Measurements from ENCODE around the gene MATN1. TPM values are rescaled to one million over a fixed set of nuclear protein-coding genes. Genes with fewer than 3 reads are reported as not detected.
A peak's percentile ranks its signal among the peaks of the same experiment; 100 is the strongest.

MATN1 gene
- total and polyA plus RNA-seq, 5 donors from 2014 or later: 1.9 TPM; not detected in 4

- peaks cover 4% of the 10 kb centered on the region for H3K27me3 Mint-ChIP-seq
- no peak for ATAC-seq (ENCODE audit: low read depth in 2 of 2)
- peaks cover 99% of the 10 kb centered on the region for H3K4me1 ChIP-seq (ENCODE audit: control insufficient read depth, insufficient read depth, low read length, poor library complexity, severe bottlenecking)
Measured at GRCh38 chr1:30756206-30756544, 32.8 kb upstream of the MATN1 start.

DNA sequence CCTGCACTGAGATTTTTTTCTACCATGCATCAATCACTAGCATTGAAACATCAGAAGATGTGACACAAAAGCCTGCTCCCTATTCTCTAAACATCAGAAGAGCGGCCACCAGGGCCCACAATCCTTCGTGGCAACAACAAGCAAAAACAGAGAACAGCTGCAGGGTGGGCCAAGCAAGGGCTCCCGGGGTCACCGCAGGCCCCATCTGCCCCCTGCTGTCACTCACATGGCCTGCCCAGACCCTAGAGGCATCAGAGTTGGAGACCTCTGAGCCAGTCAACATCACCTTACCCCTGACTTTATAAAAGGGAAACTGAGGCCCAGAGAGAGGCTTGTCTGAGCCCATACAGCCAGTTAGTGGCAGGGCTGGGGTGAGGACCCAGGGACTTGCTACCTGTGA is 32.4 kb upstream of the MATN1 start:
- no peaks in the 10 kb centered on the region for H3K9me3 Mint-ChIP-seq
- peak overlapping the region; percentile 94 to 99 (median 98) for H3K4me3 Mint-ChIP-seq
- no peaks in the 10 kb centered on the region for H3K9me3 ChIP-seq (ENCODE audit: control insufficient read depth in 2 of 2, low read length in 2 of 2)
- H3K27me3 ChIP-seq (ENCODE audit: control insufficient read depth, insufficient read depth, low read length): no peaks in the 10 kb centered on the region
- peaks cover 99% of the 10 kb centered on the region for H3K4me1 ChIP-seq (ENCODE audit: control insufficient read depth, insufficient read depth, low read length, poor library complexity, severe bottlenecking)
- peaks cover 22 to 89% (median 53%) of the 10 kb centered on the region in 4 donors for H3K4me1 Mint-ChIP-seq
- peaks cover 16% of the 10 kb centered on the region for H3K36me3 Mint-ChIP-seq
- H3K27me3 Mint-ChIP-seq: peaks cover 4% of the 10 kb centered on the region
- peaks cover 8% of the 10 kb centered on the region for H3K36me3 ChIP-seq (ENCODE audit: control insufficient read depth, insufficient read depth, low read length)
- H3K27ac ChIP-seq (ENCODE audit: insufficient read depth, low read length, poor library complexity, severe bottlenecking): peak overlapping the region; percentile 94
- H3K4me3 ChIP-seq (ENCODE audit: low read depth, low read length): peak overlapping the region; percentile 97
- ATAC-seq (ENCODE audit: low read depth in 2 of 2): no peak
- no peak for DNase-seq
- peak overlapping the region; percentile 97 to 98 (median 98) for H3K27ac Mint-ChIP-seq

More at GRCh38 chr1:30756206-30756544, 32.8 kb upstream of the MATN1 start:
- peak overlapping the region; percentile 94 to 99 (median 98) for H3K4me3 Mint-ChIP-seq
- no peaks in the 10 kb centered on the region for H3K9me3 Mint-ChIP-seq
- no peak for DNase-seq
- peaks cover 8% of the 10 kb centered on the region for H3K36me3 ChIP-seq (ENCODE audit: control insufficient read depth, insufficient read depth, low read length)
- H3K27ac ChIP-seq (ENCODE audit: insufficient read depth, low read length, poor library complexity, severe bottlenecking): peak overlapping the region; percentile 94
- H3K4me3 ChIP-seq (ENCODE audit: low read depth, low read length): peak overlapping the region; percentile 97
- H3K36me3 Mint-ChIP-seq: peaks cover 16% of the 10 kb centered on the region
- H3K27me3 ChIP-seq (ENCODE audit: control insufficient read depth, insufficient read depth, low read length): no peaks in the 10 kb centered on the region
- peaks cover 27 to 89% (median 55%) of the 10 kb centered on the region in 4 donors for H3K4me1 Mint-ChIP-seq
- H3K27ac Mint-ChIP-seq: peak overlapping the region; percentile 97 to 98 (median 98)
- no peaks in the 10 kb centered on the region for H3K9me3 ChIP-seq (ENCODE audit: control insufficient read depth in 2 of 2, low read length in 2 of 2)

GRCh38 chr1:30755334-30755733 is 31.9 kb upstream of the MATN1 start:
- peak overlapping the region; percentile 97 to 98 (median 98) for H3K27ac Mint-ChIP-seq
- peaks cover 16% of the 10 kb centered on the region for H3K36me3 Mint-ChIP-seq
- H3K27me3 ChIP-seq (ENCODE audit: control insufficient read depth, insufficient read depth, low read length): no peaks in the 10 kb centered on the region
- DNase-seq: no peak
- peak overlapping the region; percentile 97 for H3K4me3 ChIP-seq (ENCODE audit: low read depth, low read length)
- peaks cover 22 to 89% (median 54%) of the 10 kb centered on the region in 4 donors for H3K4me1 Mint-ChIP-seq
- H3K27ac ChIP-seq (ENCODE audit: insufficient read depth, low read length, poor library complexity, severe bottlenecking): peak overlapping the region; percentile 94
- H3K9me3 Mint-ChIP-seq: no peaks in the 10 kb centered on the region
- peaks cover 4% of the 10 kb centered on the region for H3K27me3 Mint-ChIP-seq
- ATAC-seq (ENCODE audit: low read depth in 2 of 2): no peak
- peak overlapping the region; percentile 94 to 99 (median 98) for H3K4me3 Mint-ChIP-seq
- H3K4me1 ChIP-seq (ENCODE audit: control insufficient read depth, insufficient read depth, low read length, poor library complexity, severe bottlenecking): peaks cover 99% of the 10 kb centered on the region
- H3K9me3 ChIP-seq (ENCODE audit: control insufficient read depth in 2 of 2, low read length in 2 of 2): no peaks in the 10 kb centered on the region
- H3K36me3 ChIP-seq (ENCODE audit: control insufficient read depth, insufficient read depth, low read length): peaks cover 8% of the 10 kb centered on the region

- Histone ChIP-seq H3K4me3 (ENCODE audit: low read depth, low read length) (peak overlapping the region; percentile 97), H3K27me3 (ENCODE audit: control insufficient read depth, insufficient read depth, low read length) (no peaks in the 10 kb centered on the region), H3K27ac (ENCODE audit: insufficient read depth, low read length, poor library complexity, severe bottlenecking) (peak overlapping the region; percentile 94), H3K36me3 (ENCODE audit: control insufficient read depth, insufficient read depth, low read length) (peaks cover 8% of the 10 kb centered on the region), H3K9me3 (ENCODE audit: control insufficient read depth in 2 of 2, low read length in 2 of 2) (no peaks in the 10 kb centered on the region), H3K4me1 (ENCODE audit: control insufficient read depth, insufficient read depth, low read length, poor library complexity, severe bottlenecking) (peaks cover 99% of the 10 kb centered on the region)
- peak overlapping the region; percentile 94 to 99 (median 98) for H3K4me3 Mint-ChIP-seq
- ATAC-seq (ENCODE audit: low read depth in 2 of 2): no peak
- no peaks in the 10 kb centered on the region for H3K9me3 Mint-ChIP-seq
- peaks cover 4% of the 10 kb centered on the region for H3K27me3 Mint-ChIP-seq
- DNase-seq: no peak
- peaks cover 20% of the 10 kb centered on the region for H3K36me3 Mint-ChIP-seq
- H3K4me1 Mint-ChIP-seq: peaks cover 16 to 89% (median 54%) of the 10 kb centered on the region in 4 donors
- H3K27ac Mint-ChIP-seq: peak overlapping the region; percentile 97 to 98 (median 98)
Measured at GRCh38 chr1:30754684-30755171, 31.3 kb upstream of the MATN1 start.

DNA sequence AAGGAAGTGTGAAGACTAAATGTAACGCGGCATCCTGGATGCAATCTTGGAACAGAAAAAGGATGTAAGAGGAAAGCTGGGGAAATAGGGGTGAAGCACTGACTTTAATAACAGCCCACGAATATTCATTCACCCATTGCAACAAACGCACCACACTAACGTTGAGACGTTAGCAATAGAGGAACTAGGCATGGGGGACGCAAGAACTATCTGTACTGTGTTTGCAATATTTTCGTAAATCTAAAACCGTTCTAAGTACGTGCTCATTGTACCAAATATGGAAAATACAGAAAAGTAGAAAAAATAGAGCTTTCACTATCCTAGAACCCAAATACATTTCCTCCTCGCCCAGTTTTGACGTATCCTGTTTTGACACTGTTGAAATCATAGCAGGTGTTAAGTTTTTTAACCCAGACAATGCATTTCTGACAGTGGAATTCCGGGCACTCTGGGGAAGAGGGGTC is 30.3 kb upstream of the MATN1 start:
- DNase-seq: peak in 2 of 3 donors; percentile 59 to 70
- Histone ChIP-seq H3K27ac (ENCODE audit: insufficient read depth, low read length, poor library complexity, severe bottlenecking) (peak overlapping the region; percentile 94), H3K4me3 (ENCODE audit: low read depth, low read length) (peak overlapping the region; percentile 97), H3K36me3 (ENCODE audit: control insufficient read depth, insufficient read depth, low read length) (peaks cover 8% of the 10 kb centered on the region), H3K9me3 (ENCODE audit: control insufficient read depth in 2 of 2, low read length in 2 of 2) (no peaks in the 10 kb centered on the region), H3K4me1 (ENCODE audit: control insufficient read depth, insufficient read depth, low read length, poor library complexity, severe bottlenecking) (peaks cover 99% of the 10 kb centered on the region), H3K27me3 (ENCODE audit: control insufficient read depth, insufficient read depth, low read length) (no peaks in the 10 kb centered on the region)
- H3K4me1 Mint-ChIP-seq: peaks cover 11 to 89% (median 58%) of the 10 kb centered on the region in 4 donors
- H3K4me3 Mint-ChIP-seq: peak overlapping the region; percentile 94 to 99 (median 98)
- no peak for ATAC-seq (ENCODE audit: low read depth in 2 of 2)
- peaks cover 4% of the 10 kb centered on the region for H3K27me3 Mint-ChIP-seq
- no peaks in the 10 kb centered on the region for H3K9me3 Mint-ChIP-seq
- peak overlapping the region; percentile 97 to 98 (median 98) for H3K27ac Mint-ChIP-seq
- H3K36me3 Mint-ChIP-seq: peaks cover 29% of the 10 kb centered on the region

GRCh38 chr1:30753118-30753517 is 29.7 kb upstream of the MATN1 start:
- H3K4me1 ChIP-seq (ENCODE audit: control insufficient read depth, insufficient read depth, low read length, poor library complexity, severe bottlenecking): peaks cover 99% of the 10 kb centered on the region
- H3K4me3 ChIP-seq (ENCODE audit: low read depth, low read length): peak overlapping the region; percentile 97
- H3K27ac Mint-ChIP-seq: peak overlapping the region; percentile 97 to 98 (median 98)

DNA sequence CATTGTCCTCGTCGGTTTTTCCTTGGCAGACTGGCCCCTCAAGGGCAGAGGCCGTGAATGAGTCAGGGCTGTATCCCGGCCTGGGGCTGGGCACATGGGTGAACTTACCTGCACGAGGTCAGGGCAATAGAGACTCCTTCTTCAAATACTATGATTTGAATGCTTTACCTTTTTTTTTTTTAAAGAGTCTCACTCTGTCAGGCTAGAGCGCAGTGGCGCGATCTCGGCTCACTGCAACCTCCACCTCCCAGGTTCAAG is 29.2 kb upstream of the MATN1 start:
- Mint-ChIP-seq H3K4me1 (peaks cover 13 to 91% (median 62%) of the 10 kb centered on the region in 4 donors), H3K9me3 (no peaks in the 10 kb centered on the region), H3K4me3 (peak overlapping the region; percentile 88 to 99 (median 92)), H3K27ac (peak overlapping the region; percentile 97 to 98 (median 98)), H3K36me3 (peaks cover 34% of the 10 kb centered on the region), H3K27me3 (peaks cover 4% of the 10 kb centered on the region)
- peaks cover 12% of the 10 kb centered on the region for H3K36me3 ChIP-seq (ENCODE audit: control insufficient read depth, insufficient read depth, low read length)
- no peaks in the 10 kb centered on the region for H3K9me3 ChIP-seq (ENCODE audit: control insufficient read depth in 2 of 2, low read length in 2 of 2)
- peak overlapping the region; percentile 94 for H3K27ac ChIP-seq (ENCODE audit: insufficient read depth, low read length, poor library complexity, severe bottlenecking)
- no peak for ATAC-seq (ENCODE audit: low read depth in 2 of 2)
- DNase-seq: no peak
- H3K27me3 ChIP-seq (ENCODE audit: control insufficient read depth, insufficient read depth, low read length): no peaks in the 10 kb centered on the region
- peak overlapping the region; percentile 37 for H3K4me3 ChIP-seq (ENCODE audit: low read depth, low read length)
- peaks cover 99% of the 10 kb centered on the region for H3K4me1 ChIP-seq (ENCODE audit: control insufficient read depth, insufficient read depth, low read length, poor library complexity, severe bottlenecking)

More at GRCh38 chr1:30753118-30753517, 29.7 kb upstream of the MATN1 start:
- peak overlapping the region; percentile 94 to 99 (median 98) for H3K4me3 Mint-ChIP-seq
- ATAC-seq (ENCODE audit: low read depth in 2 of 2) (no peak), DNase-seq (no peak)
- Histone ChIP-seq H3K36me3 (ENCODE audit: control insufficient read depth, insufficient read depth, low read length) (peaks cover 8% of the 10 kb centered on the region), H3K27me3 (ENCODE audit: control insufficient read depth, insufficient read depth, low read length) (no peaks in the 10 kb centered on the region), H3K27ac (ENCODE audit: insufficient read depth, low read length, poor library complexity, severe bottlenecking) (peak overlapping the region; percentile 94), H3K9me3 (ENCODE audit: control insufficient read depth in 2 of 2, low read length in 2 of 2) (no peaks in the 10 kb centered on the region)
- H3K36me3 Mint-ChIP-seq: peaks cover 31% of the 10 kb centered on the region
- H3K27me3 Mint-ChIP-seq: peaks cover 4% of the 10 kb centered on the region
- peaks cover 13 to 89% (median 60%) of the 10 kb centered on the region in 4 donors for H3K4me1 Mint-ChIP-seq
- no peaks in the 10 kb centered on the region for H3K9me3 Mint-ChIP-seq
